HG02840 (cell line): ENCODE measurements around the gene ZBTB17.
A peak's percentile ranks its signal among the peaks of the same experiment; 100 is the strongest.

Experiments
- ATAC-seq: cut with Tn5 transposase; IDR thresholded peaks from one replicate; pipeline ENCODE4 v1.9.1; 2021; ENCODE audit warnings: mild to moderate bottlenecking, moderate library complexity, moderate number of reproducible peaks; ENCODE audit not compliant: unreplicated experiment, low FRiP score

ZBTB17 gene

DNA sequence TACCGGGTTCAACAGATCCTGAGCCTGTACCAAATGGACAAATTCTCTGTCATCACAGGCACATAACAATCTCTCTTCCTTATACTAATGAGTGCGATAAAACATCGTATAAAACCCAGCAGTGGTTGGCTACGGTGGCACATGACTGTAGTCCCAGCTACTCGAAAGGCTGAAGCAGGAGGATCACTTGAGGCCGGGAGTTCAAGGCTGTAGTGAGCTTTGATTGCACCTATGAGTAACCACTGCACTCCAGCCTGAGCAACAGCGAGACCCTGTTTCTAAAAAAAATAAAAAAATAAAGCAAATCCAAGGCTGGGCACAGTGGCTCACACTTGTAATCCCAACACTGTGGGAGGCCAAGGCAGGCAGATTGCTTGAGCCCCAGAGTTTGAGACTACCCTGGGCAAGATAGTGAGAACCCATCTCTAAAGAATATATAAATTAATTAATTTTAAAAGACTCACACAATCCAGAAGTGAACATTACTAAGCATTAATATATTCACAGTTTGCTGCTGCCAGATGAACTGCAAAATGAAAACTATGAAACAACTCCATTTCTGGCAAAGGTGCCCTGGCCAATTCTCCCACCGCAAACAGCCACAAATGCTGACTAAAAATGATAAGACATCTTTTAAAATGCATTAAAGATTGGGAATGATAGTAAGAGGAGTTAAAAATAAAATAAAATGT is 13.1 kb downstream of the ZBTB17 start:
- no peak for ATAC-seq

DNA sequence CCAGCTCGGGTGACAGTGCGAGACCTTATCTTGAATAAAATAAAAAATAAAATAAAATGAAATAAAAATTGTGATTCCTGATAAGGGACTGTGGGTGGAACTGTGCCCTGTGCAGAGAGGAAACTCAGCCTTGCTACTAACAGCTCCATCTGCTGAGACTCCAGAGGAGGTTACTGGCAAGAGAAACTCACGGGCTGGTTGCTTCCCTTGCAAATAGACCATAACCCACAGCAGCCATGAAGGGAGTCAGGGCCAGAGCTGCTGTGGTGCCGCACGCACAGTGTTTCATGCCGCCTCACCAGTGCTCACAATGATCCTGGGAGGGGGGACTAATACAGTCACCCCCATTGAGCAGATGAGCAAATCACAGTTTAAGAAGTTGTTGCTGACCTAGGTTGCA is 13.7 kb downstream of the ZBTB17 start:
- ATAC-seq: no peak

DNA sequence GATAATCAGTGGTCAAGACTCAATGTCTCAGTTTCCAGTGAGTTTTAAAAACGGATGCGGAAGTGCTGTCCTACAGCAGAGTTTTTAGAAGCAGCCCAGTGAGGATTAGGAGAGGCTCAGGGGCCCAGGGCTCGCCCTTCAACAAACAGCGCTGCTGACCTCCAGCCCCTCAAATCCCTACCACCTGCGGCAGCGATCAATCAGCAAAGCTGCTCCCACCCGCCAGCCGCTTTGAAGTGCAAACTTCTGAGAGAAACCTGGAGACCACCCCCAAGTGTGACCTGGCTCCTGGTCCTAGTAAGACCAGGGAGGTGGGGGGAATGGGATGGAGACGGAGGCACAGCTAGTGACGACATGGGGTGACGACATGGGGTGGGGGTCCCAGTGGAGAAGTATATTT is 14.4 kb downstream of the ZBTB17 start:
- no peak for ATAC-seq

DNA sequence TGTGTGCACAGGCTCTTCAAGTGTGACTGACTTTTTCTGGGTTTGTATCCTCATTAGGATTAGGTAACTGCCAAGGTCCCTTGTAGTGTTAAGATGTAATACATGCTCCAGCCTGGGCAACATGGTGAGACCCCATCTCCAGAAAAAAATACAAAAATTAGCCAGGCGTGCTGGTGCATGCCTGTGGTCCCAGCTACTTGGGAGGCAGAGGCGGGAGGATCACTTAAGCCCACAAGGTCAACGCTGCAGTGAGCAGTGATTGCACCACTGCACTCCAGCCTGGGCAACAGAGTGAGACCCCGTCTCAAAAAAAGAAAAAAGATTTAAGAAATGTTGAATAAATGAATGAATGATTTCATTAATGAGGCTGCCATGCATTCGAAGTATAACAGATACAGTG is 15.1 kb downstream of the ZBTB17 start:
- ATAC-seq: no peak

DNA sequence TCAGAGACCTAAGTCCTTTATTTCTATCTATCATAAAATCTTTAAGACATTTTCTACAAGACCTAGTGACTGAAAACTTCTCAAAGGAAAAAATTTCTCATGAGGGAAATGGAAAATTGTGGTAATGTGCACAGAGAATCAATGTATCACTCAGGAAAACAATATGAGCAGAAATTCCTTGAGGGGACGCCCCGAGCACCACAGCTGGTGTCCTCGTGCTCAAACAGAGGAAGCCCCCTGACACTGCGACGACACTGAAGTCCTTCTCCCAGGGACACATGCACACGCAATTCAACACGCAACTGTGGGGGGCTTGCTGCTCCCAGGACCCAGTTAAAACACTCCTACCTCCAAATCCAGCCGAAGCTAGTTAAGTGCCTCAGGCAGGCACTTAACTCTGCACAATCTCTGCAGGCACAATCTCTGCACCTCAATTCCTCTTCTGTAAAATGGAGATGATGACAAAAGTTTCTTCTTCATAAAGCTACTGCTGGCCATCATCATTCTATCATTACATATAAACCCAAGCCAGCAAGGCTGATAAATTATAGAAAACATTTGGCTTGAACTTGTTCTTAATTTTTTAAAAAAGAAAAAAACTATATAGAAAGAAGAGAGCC is 16.0 kb downstream of the ZBTB17 start:
- no peak for ATAC-seq

DNA sequence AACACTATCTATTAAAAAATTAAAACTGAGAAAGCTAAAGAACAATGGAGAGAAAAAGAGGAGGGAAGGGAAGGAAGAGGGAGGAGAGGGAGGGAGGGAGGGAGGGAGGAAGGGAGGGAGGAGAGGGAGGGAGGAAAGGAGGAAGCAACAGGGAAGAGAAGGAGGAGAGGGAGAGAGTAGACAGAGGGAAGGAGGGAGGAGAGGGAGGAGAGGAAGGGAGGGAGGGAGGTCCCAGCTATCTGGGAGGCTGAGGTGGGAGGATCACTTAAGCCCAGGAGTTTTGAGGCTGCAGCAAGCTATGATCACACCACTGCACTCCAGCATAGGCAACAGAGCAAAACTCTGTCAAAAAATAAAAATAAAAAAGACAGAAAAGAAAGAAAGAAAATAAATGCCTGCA is 16.5 kb downstream of the ZBTB17 start:
- ATAC-seq: no peak

DNA sequence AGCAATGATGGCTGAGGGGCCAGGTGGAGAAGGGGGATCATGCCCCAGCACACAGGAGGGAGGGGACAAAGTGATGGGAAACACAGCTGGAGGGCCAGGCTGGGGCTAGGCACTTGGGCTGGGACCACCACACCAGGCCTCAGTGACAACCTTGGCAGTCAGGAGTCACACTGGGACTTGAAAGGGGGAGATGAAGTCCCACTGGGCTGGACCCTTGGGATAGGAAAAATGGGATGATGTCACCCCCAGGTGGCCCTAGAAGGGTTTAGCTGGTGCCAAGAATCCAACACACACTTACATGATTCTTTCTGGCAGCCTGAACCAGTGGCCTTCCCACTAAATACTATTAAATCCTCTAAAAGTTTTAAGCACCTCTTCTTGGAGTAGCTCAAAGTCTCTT is 17.1 kb downstream of the ZBTB17 start:
- no peak for ATAC-seq

DNA sequence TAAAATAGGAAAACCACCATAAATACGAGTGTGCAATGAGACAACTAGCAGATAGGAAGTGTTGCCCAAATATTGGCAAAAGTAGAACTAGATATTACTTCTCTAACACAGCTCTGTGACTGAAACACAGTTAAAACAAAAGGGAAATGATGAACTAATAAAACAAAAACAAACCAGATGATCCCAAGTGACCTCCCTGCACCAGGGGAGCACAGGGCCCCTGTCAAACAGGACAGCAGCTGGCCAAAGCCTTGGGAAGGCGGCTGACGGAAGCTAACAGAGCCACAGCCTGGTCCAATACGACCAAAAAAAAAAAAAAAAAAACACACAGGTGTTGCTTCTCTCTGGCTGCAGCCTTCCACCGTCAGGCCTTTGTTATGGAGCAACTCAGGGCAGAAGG is 17.8 kb downstream of the ZBTB17 start:
- no peak for ATAC-seq

DNA sequence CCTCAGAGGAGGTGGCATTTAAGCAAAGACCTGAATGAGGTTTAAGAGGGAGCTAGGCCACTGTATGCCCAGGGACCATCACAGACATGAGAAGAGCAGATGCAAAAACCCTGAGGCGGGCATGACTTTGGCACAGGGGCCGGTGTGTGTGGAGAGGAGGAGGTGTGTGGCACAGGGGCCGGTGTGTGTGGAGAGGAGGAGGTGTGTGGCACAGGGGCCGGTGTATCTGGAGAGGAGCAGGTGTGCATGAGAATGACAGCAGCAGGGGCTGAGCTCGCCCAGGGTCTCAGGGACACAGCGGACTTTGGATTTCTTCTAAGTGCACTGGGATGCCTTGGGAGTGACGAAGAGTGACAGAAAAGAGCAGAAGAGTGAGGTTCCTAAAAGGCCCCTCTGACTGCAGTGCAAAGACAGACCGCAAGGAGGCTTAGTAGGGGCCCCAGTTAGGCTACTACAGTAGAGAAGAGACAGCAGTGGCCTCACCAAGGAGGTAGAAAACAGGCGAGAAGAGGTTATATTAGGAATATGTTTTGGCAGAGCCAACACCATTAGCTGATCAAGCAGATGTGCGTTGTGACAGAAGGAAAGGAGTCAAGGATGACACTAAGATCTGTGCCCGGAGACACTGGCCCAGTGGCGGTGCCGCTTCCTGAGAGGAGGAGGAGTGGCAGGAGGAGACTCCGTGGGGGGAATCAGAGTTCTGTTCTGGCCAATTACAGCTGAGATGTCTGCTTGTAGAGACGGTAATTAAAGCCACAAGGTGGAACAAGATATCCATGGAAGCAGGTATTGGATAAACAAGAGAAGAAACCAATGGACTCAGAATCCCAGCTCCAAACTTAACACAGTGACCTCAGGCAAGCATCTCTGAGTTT is 18.4 kb downstream of the ZBTB17 start:
- ATAC-seq: no peak

DNA sequence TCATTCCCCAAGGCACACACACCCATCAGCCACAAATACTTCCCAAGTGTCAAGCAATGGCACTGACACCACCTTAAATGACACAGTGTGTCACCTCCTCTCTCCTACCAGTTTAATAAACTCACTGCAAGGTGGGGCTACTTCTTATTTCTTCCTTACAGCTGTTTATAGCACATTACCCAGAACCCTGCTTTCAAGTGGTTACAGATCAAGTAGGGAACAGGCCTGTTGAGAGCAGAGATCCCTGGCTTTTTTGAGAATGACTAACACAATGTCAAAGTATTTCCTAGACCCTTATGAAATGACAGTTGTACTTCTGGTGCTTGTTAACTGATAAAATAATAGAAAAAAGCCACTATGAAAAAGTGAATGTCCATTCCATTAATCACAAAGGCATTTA is 19.8 kb downstream of the ZBTB17 start:
- ATAC-seq: no peak

DNA sequence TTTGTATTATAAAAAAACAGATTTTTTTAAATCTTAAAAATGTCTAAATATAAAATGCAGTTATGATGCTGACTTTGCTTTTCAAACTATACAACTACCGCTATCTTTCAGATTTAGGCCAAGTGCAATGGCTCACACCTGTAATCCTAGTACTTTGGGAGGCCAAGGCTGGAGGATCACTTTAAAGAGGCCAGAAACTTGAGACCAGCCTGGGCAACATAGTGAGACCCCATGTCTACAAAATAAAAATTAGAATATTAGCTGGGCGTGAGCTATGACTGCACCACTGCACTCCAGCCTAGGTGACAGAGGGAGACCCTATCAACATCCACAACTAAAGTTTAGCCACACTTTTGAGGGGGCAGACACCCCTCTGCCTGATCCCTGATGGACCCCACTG is 20.3 kb downstream of the ZBTB17 start:
- no peak for ATAC-seq

DNA sequence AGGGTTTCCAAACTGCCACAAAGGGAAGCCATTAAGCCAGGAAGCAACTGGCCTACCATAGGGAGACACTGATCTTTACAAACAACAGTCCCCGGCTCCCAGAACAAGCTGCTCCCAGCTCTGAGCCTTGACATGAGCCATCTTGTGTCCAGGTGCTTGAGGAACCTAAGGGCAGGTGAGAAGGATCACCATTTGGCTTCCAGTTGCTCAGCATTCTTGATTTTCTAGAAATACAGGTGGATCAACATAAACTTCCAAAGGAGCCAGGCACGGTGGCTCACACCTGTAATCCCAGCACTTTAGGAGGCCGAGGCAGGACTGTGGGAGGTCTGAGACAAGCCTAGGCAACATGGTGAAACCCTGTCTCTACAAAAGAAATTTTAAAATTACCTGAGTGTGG is 21.6 kb downstream of the ZBTB17 start:
- ATAC-seq: no peak

DNA sequence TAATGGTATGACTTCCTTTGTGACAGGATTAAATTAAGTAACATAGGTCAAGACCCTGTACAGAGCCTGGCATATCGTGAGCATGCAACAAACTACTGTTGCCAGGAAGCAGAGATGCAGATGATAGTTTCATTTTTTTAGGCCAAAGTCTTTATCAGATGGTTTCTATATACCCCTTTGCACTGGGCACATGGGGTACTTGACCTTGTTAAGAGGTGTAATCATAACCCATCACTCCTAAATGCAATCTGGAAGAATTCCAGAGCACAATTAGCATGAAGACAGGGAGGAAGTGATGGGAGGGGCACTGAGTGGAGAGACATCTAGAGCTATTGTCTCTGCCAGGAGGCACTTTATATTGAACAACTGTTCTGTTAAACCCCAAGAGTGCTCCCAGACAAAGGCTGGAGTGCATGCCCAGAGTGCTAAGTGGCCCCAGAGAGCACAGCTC is 22.1 kb downstream of the ZBTB17 start:
- ATAC-seq: no peak

DNA sequence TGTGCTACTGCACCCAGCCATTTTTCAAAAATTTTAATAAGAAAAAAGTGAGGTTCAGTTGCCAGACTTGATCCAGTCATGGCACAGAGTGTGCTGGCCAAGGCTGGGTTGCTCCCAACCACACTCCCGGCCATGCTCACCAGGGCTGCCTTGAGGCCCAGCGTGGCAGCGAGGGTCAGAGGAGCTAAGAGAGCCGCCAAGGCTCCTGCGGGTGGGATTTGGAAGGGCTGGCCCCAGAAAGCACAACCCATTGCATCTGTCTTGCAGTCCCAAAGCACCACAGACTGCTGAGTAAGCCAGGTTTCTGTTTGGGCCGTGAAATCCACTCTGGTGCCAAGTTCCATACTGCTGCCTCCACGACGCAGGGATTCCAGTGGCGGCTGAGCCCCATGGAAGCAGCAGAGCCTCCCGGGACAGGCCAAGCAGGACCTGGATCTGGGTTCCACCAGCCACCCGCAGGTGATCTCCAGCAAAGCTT is 22.6 kb downstream of the ZBTB17 start:
- ATAC-seq: no peak

DNA sequence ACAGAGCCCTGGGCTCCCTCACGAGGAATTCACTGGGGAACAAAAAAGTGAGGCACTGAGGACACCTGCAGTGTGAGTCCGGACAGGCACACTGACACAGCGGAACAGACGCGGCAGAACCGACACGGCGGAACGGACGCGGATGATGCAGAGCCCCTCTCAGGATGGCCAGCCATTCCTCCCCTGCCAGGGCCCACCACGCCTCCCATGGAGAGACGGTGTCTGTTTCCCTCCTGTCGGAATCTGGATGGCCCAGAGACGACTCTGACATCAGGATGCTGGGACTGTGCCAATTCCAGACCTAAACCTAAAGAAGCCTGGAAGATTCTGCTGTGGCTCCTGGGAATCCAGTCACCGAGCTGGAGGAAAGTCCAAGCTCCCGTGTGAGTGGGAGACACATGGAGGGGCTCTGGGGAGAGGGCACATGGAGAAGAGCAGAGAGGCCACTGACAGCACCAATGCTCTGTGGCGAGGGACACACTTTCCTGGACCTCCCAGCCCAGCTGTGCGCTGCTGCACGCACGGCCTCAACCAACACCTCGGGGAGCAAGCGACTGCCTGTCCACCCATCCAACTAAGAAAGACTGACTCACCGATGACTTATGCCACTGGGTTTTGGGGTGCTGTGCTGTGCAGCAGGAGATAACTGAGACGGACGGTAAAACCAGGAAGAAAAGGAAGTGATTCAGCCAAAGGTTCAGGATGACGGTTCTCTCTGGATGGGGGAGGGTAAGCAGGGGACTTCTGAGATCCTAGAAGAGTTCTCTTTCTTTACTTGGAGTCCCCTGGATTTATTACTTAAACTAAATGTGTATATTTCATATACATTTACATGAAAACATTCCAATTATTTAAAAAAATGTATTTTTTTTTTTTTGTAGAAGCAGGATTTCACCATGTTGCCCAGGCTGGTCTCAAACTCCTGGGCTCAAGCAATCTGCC is 23.3 kb downstream of the ZBTB17 start:
- ATAC-seq: no peak

DNA sequence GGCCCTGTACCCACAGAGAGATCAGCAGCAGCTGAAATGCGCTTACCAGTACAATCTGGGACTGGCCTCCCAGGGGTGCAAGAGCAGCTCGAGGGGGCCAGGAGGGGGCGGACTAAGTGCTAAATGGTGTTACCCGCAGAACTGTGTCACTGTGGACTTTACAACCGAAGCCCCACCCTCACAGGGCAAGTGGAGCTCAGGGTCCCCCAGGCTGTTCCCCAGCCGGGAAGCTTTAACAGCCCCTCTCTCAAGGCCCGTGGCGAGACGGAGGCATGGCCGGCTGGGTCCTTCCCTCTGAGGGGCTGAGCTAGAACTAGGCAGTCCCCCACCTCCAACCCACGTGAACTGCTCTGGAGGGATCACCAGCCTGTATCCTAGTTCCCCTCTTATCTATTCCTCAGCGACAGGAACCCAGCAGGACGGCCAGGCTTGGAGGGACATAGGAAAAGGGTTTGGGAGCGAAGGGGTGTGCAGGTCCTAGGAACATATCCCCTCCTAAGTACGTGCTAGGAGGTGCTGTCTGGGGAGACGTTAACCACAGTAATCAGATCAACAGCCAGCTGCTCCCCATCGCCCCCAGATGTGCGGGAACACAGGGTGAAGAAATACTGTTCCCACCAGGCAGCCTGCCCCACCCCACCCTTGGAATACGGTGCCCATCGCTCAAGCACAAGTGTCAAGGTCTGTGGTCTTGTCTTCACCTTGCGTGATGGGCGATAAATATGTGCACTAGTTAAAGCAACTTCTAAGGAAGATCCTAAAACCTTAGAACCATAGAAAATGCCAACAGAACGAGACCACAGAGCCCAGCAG is 24.4 kb downstream of the ZBTB17 start:
- ATAC-seq: no peak

DNA sequence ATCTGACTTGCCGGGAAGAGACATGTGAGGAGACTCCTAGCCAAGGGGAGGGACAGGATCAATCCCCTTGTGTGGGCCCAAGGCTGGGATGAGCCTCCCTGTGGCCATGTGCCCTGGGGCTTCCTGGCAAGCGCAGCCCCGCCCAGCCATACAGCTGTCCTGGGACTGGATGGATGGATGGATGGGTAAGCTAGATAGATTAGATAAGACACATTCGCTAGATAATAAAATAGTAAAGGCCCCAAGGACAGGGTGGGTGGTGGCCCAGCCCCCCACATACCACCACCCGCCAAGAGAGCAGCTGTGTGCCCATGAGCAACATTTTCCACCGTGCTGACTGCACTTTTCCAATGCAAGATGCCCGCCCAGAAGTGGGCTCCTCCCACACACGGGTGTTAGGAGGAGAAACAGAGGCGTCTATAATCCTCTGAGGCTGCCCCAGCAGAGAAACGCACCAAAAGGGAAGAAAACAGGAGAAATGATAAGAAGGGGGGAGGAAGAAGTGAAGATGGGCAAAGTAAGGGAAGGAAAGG is 25.1 kb downstream of the ZBTB17 start:
- ATAC-seq: no peak

DNA sequence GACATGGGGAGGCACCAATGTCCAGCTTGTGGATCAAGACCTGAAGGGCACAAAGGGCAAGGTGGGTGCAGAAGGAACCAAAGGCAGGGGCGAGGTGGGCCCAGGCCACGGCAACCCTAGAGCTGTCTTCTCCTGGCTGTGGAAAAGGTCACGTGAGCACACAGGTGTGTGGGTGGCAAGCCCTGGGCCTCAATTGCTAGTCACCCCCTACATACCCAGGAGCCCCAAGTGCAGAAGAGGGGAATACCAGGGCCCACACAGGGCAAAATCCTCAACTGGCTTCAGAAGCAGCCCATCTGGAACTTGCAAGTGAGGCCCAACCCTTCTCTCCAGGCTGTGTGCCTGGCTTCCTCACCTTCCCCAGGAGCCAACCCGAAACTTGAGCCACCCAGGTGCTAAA is 25.6 kb downstream of the ZBTB17 start:
- ATAC-seq: peak; percentile 7
